Right lobe of liver (tissue), 4 donors: ENCODE results near the gene RPP21.

Experiments used
- CTCF ChIP-seq, 4 donors: fragments of 200-600 bp in 3 of 4; fragments of 450-650 bp in 1 of 4; IDR thresholded peaks; one replicate each; pipeline versions ENCODE4 v1.5.1 to v1.8.0; 2016 to 2022; ENCODE audit warnings: antibody characterized with exemption in 4 of 4, mild to moderate bottlenecking in 2 of 4
- POLR2A ChIP-seq: fragments of 450-650 bp; IDR thresholded peaks from one replicate; pipeline ENCODE4 v1.6.1; 2017; ENCODE audit warnings: antibody characterized with exemption, mild to moderate bottlenecking
- donor health status: DM: no; HTN: no; CAD: no.
- donor health status: DM: no; HTN: no; CAD: no.
- donor health status: DM: no; HTN: yes; CAD: no.

GRCh38 chr6:30356536-30356935 is 11.6 kb downstream of the RPP21 start:
- TF ChIP-seq CTCF (IDR thresholded peaks at IDR 0.05) (no peak), POLR2A (no peak)
